Measurements from ENCODE around the gene CD27.

DNA sequence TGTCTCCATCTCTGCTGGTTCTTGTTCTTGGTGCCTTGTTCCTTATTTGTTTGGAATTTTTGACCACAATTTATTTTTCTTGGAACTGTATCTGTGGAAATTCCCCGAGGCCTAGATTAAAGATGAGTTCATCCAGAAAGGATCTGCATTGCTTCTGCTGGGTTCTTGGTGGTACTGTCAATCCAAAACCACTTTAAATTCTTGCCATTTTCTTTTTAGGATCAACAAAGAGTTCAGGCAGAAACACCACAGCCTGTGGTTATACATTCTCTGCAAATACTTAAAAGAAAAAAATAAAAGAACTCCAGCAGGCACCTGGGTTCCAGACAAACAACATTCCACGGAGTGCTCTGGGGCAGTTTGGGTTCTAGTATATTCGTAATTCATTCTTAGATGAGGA lies 31.7 kb downstream of the CD27 start:
- TF ChIP-seq, protein P1, sequence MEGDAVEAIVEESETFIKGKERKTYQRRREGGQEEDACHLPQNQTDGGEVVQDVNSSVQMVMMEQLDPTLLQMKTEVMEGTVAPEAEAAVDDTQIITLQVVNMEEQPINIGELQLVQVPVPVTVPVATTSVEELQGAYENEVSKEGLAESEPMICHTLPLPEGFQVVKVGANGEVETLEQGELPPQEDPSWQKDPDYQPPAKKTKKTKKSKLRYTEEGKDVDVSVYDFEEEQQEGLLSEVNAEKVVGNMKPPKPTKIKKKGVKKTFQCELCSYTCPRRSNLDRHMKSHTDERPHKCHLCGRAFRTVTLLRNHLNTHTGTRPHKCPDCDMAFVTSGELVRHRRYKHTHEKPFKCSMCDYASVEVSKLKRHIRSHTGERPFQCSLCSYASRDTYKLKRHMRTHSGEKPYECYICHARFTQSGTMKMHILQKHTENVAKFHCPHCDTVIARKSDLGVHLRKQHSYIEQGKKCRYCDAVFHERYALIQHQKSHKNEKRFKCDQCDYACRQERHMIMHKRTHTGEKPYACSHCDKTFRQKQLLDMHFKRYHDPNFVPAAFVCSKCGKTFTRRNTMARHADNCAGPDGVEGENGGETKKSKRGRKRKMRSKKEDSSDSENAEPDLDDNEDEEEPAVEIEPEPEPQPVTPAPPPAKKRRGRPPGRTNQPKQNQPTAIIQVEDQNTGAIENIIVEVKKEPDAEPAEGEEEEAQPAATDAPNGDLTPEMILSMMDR (IDR thresholded peaks at IDR 0.05), result no peak
- TF ChIP-seq EP300 (IDR thresholded peaks at IDR 0.05; ENCODE audit: low read depth) (no peak), POLR2AphosphoS5 (IDR thresholded peaks at IDR 0.05) (peak in 1 of 3 donors; percentile 46)

Measured in transverse colon (tissue), 4 donors.